Activated CD8-positive, alpha-beta T cell treated with anti-CD3 and anti-CD28 coated beads for 36 hours (primary cell): ENCODE results near the gene ARRB1. TPM values are rescaled to one million over a fixed set of nuclear protein-coding genes. Genes with fewer than 3 reads are reported as not detected.

ENCODE experiments used
- ATAC-seq: fragments of 200-7000 bp; cut with Tn5 transposase; one replicate; pipeline ENCODE4 v1.10.0; 2021; ENCODE audit warnings: mild to moderate bottlenecking, moderate library complexity
- CTCF ChIA-PET: fragments of 350-600 bp; sonication (Branson Sonifier 250); formaldehyde crosslinking; loops from one replicate; lab custom pipeline; 2021; ENCODE audit warnings: antibody characterized with exemption; lab: Charles Lee
- POLR2A ChIA-PET: fragments of 350-600 bp; sonication (Branson Sonifier 250); formaldehyde crosslinking; loops from one replicate; lab custom pipeline; 2021; ENCODE audit warnings: antibody characterized with exemption; lab: Charles Lee
- DNase-seq: peaks from one replicate; pipeline ENCODE4 v3.0.0-alpha.2; 2020
- H3K27ac Mint-ChIP-seq: one replicate; pipeline ENCODE4 v1.8.0; 2021; ENCODE audit warnings: mild to moderate bottlenecking, mixed read lengths
- H3K27me3 Mint-ChIP-seq: one replicate; pipeline ENCODE4 v1.8.0; 2021; ENCODE audit warnings: mixed read lengths
- H3K36me3 Mint-ChIP-seq: one replicate; pipeline ENCODE4 v1.8.0; 2021; ENCODE audit warnings: low read depth, mixed read lengths
- H3K4me1 Mint-ChIP-seq: one replicate; pipeline ENCODE4 v1.8.0; 2021; ENCODE audit warnings: low read depth, mixed read lengths
- H3K4me3 Mint-ChIP-seq: one replicate; pipeline ENCODE4 v1.8.0; 2021; ENCODE audit warnings: mild to moderate bottlenecking, moderate library complexity, mixed read lengths
- H3K9me3 Mint-ChIP-seq: one replicate; pipeline ENCODE4 v1.8.0; 2021; ENCODE audit warnings: mixed read lengths
- CTCF ChIP-seq: fragments of 200-600 bp; IDR thresholded peaks from one replicate; pipeline ENCODE4 v1.8.0; 2022; ENCODE audit warnings: antibody characterized with exemption, mild to moderate bottlenecking
- intact Hi-C: fragments of 100-400 bp; cut with micrococcal nuclease; formaldehyde crosslinking; loops from one replicate; pipeline ENCODE4 v1.10.0; 2022
- total RNA-seq, 2 experiments: library from RNA; stranded (reverse); gene quantifications; one replicate each; pipeline ENCODE4 v1.2.3, GENCODE V29; 2021

The ARRB1 gene
- total RNA-seq, 2 experiments from 2014 or later, result 16.2 to 18.8 TPM

GRCh38 chr11:75289919-75290318, 61.5 kb downstream of the ARRB1 start:
- H3K4me3 Mint-ChIP-seq, result no peak overlapping the region
- POLR2A ChIA-PET, result no interaction called here
- CTCF ChIA-PET, result interaction anchor here (0.7 to 1.9 kb wide), 4 partner anchors 10 to 98 kb away, joined by 3 to 9 read pairs (median 4); no protein-coding TSS in a partner anchor
- DNase-seq (no peak), ATAC-seq (no peak)
- TF ChIP-seq CTCF, result no peak
- no peaks in the 10 kb centered on the region for H3K36me3 Mint-ChIP-seq
- H3K27me3 Mint-ChIP-seq, result no peaks in the 10 kb centered on the region
- intact Hi-C loops, result no loop called here
- H3K9me3 Mint-ChIP-seq, result no peaks in the 10 kb centered on the region
- H3K27ac Mint-ChIP-seq, result no peak overlapping the region
- peaks cover 8% of the 10 kb centered on the region for H3K4me1 Mint-ChIP-seq

- Mint-ChIP-seq H3K27ac (no peak overlapping the region), H3K4me1 (peaks cover 8% of the 10 kb centered on the region), H3K4me3 (no peak overlapping the region), H3K36me3 (no peaks in the 10 kb centered on the region), H3K9me3 (no peaks in the 10 kb centered on the region), H3K27me3 (no peaks in the 10 kb centered on the region)
- intact Hi-C loops, result no loop called here
- ChIA-PET POLR2A (no interaction called here), CTCF (interaction anchor here (1.0 to 1.9 kb wide), 2 partner anchors 9 to 85 kb away, joined by 3 to 9 read pairs; no protein-coding TSS in a partner anchor)
- ATAC-seq, result no peak
- TF ChIP-seq CTCF, result no peak
- DNase-seq, result no peak
These were observed 62.0 kb downstream of the ARRB1 start for GRCh38 chr11:75289511-75289760.

DNA sequence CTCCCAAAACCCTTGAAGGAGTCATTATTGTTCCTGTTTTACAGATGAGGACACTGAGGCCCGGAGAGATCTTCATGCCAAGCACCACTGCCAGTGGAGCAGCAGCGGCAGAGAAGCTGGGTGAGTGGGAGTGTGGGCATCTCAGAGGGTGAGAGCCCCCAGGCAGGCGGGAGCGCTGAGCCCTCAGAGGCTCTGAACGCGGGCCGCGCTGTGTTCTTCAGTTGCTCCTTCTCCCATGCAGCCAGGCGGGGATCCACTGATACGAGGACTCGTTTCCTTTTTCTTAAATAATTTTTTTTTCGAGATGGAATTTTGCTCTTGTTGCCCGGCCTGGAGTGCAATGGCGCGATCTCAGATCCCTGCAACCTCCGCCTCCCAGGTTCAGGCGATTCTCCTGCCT, 63.9 kb downstream of the ARRB1 start:
- CTCF ChIA-PET, result interaction anchor here (1.0 kb wide), 1 partner anchor 85 kb away, joined by 3 read pairs; no protein-coding TSS in a partner anchor

DNA sequence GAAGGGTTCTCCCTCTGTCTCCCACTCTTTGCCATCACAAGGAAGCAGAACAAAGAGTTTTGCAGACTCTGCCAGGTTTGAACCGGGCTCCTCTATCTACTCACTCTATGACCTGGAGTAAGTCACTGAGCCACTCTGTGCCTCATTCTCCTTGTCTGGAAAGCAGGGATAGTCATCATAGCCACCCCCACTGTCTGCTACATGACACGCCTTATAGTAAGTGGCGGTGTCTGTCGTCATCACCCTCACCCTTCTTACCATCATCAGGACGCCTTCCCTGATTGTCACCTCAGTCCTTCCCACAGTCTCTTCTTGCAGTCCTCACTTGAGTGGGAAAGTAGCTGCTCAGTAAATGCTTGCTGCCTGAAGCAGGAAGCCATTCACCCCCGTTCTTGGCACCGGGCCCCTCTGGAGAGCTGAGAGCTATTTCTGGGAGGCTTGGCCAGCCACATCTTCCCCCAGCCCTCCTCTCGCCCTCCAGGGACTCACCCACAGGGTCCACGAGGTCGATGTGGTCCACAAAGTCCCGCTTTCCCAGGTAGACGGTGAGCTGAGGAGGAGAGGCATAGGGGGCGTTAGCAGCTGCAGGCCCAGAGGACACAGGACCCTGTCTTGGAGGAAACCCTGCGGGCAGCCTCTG, 64.5 kb downstream of the ARRB1 start:
- ATAC-seq (no peak), DNase-seq (no peak)
- Mint-ChIP-seq H3K36me3 (no peaks in the 10 kb centered on the region), H3K9me3 (no peaks in the 10 kb centered on the region), H3K4me1 (no peaks in the 10 kb centered on the region), H3K4me3 (no peak overlapping the region), H3K27me3 (no peaks in the 10 kb centered on the region), H3K27ac (no peak overlapping the region)
- POLR2A ChIA-PET, result interaction anchor here (1.0 kb wide), 1 partner anchor 85 kb away, joined by 3 read pairs; no protein-coding TSS in a partner anchor
- CTCF ChIA-PET, result interaction anchor here (1.0 kb wide), 1 partner anchor 86 kb away, joined by 3 read pairs; no protein-coding TSS in a partner anchor
- intact Hi-C loops, result no loop called here
- no peak for TF ChIP-seq CTCF

More for the DNA sequence above, 63.9 kb downstream of the ARRB1 start:
- no peak for TF ChIP-seq CTCF
- Mint-ChIP-seq H3K36me3 (no peaks in the 10 kb centered on the region), H3K27me3 (no peaks in the 10 kb centered on the region), H3K9me3 (no peaks in the 10 kb centered on the region), H3K27ac (no peak overlapping the region), H3K4me3 (no peak overlapping the region), H3K4me1 (no peaks in the 10 kb centered on the region)
- intact Hi-C loops, result no loop called here
- no peak for DNase-seq
- ATAC-seq, result no peak
- POLR2A ChIA-PET, result interaction anchor here (1.0 to 1.4 kb wide), 2 partner anchors 84 to 85 kb away, joined by 3 read pairs; no protein-coding TSS in a partner anchor

DNA sequence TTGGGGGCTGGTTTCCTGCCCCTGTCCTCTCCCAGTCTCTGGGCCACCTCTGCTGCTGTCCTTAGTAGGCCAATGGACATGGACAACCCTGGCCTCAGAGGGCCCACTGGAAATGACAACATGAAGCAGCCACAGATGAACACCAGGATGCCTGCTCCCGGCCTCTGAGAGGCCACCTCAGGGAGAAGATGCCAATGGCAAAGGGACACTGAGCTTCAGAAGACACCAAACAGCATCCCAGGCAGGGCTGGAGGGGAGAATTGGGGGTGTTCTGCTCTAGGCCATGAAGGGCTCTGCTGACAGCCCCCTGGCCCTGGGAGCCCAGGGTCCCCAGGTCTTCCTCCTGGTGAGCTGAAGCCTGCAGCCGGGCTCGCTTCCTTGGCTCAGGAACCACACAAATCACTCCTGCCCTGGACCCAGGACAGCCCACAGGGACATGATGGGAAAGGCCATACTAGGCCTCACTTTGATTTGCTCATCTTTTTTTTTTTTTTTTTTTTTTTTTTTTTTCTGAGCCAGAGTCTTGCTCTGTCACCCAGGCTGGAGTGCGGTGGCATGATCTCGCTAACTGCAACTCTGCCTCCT, 65.6 kb downstream of the ARRB1 start:
- POLR2A ChIA-PET, result interaction anchor here (0.7 kb wide), 1 partner anchor 12 kb away, joined by 3 read pairs; no protein-coding TSS in a partner anchor
- CTCF ChIA-PET, result interaction anchor here (1.0 to 1.5 kb wide), 3 partner anchors 10 to 99 kb away, joined by 3 to 4 read pairs (median 3); no protein-coding TSS in a partner anchor
- no peaks in the 10 kb centered on the region for H3K4me1 Mint-ChIP-seq
- no peaks in the 10 kb centered on the region for H3K27me3 Mint-ChIP-seq
- TF ChIP-seq CTCF, result no peak
- no peak overlapping the region for H3K27ac Mint-ChIP-seq
- no peaks in the 10 kb centered on the region for H3K9me3 Mint-ChIP-seq
- DNase-seq (no peak), ATAC-seq (no peak)
- H3K36me3 Mint-ChIP-seq, result no peaks in the 10 kb centered on the region
- H3K4me3 Mint-ChIP-seq, result no peak overlapping the region
- intact Hi-C loops, result no loop called here
